Sigmoid colon (tissue), 3 donors: ENCODE results near the gene CNEP1R1.

Experiments
- POLR2A ChIP-seq, 2 donors: fragments of 450-650 bp; IDR thresholded peaks; one replicate each; pipeline ENCODE4 v1.6.1; 2016; ENCODE audit warnings: antibody characterized with exemption in 2 of 2, mild to moderate bottlenecking in 2 of 2, moderate library complexity in 2 of 2
- TF ChIP-seq, protein P1 (sequence below), 4 experiments: fragments of 450-650 bp in 3 of 4; fragments of 200-600 bp in 1 of 4; IDR thresholded peaks; one replicate each; pipeline ENCODE4 v1.5.1; 2016 to 2019; ENCODE audit warnings: antibody characterized with exemption in 4 of 4, mild to moderate bottlenecking in 3 of 4, moderate library complexity in 2 of 4

DNA sequence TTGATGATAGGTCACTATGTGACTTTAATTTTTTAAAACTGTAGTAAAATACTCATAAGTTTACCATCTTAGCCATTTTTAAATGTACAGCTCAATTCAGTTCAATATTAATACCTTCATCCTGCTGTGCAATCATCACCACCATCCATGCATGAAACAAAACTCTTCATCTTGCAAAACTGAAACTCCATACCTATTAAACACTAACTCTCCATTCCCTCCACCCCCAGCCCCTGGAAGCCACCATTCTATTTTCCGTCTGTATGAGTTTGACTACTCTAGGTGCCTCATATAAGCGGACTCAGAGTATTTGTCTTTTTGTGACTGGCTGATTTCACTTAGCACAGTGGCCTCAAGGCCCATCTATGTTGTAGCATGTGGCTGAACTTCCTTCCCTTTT, 9.4 kb upstream of the CNEP1R1 start:
- TF ChIP-seq, protein P1, sequence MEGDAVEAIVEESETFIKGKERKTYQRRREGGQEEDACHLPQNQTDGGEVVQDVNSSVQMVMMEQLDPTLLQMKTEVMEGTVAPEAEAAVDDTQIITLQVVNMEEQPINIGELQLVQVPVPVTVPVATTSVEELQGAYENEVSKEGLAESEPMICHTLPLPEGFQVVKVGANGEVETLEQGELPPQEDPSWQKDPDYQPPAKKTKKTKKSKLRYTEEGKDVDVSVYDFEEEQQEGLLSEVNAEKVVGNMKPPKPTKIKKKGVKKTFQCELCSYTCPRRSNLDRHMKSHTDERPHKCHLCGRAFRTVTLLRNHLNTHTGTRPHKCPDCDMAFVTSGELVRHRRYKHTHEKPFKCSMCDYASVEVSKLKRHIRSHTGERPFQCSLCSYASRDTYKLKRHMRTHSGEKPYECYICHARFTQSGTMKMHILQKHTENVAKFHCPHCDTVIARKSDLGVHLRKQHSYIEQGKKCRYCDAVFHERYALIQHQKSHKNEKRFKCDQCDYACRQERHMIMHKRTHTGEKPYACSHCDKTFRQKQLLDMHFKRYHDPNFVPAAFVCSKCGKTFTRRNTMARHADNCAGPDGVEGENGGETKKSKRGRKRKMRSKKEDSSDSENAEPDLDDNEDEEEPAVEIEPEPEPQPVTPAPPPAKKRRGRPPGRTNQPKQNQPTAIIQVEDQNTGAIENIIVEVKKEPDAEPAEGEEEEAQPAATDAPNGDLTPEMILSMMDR (IDR thresholded peaks at IDR 0.05), result no peak
- no peak for TF ChIP-seq POLR2A (IDR thresholded peaks at IDR 0.05)
